ENCODE measurements around the gene TCF7L1.

- TF ChIP-seq CTCF (IDR thresholded peaks at IDR 0.05; ENCODE audit: low read length) (no peak), EZH2 (IDR thresholded peaks at IDR 0.05; ENCODE audit: borderline replicate concordance, low read length) (no peak)
Measured at GRCh38 chr2:85129861-85130260, 3.3 kb upstream of the TCF7L1 start.

All from OCI-LY1 (cell line).